OCI-LY7 (cell line): ENCODE results near the gene CPLX3.

Source experiments
- EZH2phosphoT487 ChIP-seq: fragments of 200-600 bp; sonication (generic); IDR thresholded peaks from 2 replicates; pipeline ENCODE4 v1.6.1; 2018; ENCODE audit warnings: low read depth, borderline replicate concordance, mild to moderate bottlenecking, mixed run types, antibody characterized with exemption, low read length, moderate library complexity, mixed read lengths
- TF ChIP-seq, protein P1 (sequence below): fragments of 200-600 bp; sonication (generic); conservative IDR thresholded peaks from 2 replicates; pipeline ENCODE4 v1.5.1; 2014; ENCODE audit warnings: mild to moderate bottlenecking, antibody characterized with exemption, low read length, moderate library complexity, mixed read lengths

DNA sequence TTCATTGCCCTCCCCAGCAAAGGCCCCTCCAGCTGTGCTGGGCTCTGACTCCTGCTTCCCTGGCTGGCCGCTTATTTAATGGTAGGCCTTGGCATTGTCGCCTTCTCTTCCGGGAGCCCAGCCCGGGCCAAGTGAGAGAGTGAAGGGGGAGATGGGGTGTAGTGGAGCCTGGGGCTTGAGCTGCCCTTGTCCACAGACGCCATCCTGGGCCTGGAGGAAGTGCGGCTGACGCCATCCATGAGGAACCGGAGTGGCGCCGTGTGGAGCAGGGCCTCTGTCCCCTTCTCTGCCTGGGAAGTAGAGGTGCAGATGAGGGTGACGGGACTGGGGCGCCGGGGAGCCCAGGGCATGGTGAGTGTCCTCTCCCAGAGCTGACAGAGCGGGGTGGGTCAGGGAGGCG lies 10.5 kb upstream of the CPLX3 start:
- no peak for TF ChIP-seq EZH2phosphoT487
- TF ChIP-seq, protein P1, sequence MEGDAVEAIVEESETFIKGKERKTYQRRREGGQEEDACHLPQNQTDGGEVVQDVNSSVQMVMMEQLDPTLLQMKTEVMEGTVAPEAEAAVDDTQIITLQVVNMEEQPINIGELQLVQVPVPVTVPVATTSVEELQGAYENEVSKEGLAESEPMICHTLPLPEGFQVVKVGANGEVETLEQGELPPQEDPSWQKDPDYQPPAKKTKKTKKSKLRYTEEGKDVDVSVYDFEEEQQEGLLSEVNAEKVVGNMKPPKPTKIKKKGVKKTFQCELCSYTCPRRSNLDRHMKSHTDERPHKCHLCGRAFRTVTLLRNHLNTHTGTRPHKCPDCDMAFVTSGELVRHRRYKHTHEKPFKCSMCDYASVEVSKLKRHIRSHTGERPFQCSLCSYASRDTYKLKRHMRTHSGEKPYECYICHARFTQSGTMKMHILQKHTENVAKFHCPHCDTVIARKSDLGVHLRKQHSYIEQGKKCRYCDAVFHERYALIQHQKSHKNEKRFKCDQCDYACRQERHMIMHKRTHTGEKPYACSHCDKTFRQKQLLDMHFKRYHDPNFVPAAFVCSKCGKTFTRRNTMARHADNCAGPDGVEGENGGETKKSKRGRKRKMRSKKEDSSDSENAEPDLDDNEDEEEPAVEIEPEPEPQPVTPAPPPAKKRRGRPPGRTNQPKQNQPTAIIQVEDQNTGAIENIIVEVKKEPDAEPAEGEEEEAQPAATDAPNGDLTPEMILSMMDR: no peak
